ENCODE data around the gene FNIP2. TPM values are rescaled to one million over a fixed set of nuclear protein-coding genes. Genes with fewer than 3 reads are reported as not detected.

FNIP2 gene
- total RNA-seq, 1 experiment from 2014 or later = 5.2 TPM

DNA sequence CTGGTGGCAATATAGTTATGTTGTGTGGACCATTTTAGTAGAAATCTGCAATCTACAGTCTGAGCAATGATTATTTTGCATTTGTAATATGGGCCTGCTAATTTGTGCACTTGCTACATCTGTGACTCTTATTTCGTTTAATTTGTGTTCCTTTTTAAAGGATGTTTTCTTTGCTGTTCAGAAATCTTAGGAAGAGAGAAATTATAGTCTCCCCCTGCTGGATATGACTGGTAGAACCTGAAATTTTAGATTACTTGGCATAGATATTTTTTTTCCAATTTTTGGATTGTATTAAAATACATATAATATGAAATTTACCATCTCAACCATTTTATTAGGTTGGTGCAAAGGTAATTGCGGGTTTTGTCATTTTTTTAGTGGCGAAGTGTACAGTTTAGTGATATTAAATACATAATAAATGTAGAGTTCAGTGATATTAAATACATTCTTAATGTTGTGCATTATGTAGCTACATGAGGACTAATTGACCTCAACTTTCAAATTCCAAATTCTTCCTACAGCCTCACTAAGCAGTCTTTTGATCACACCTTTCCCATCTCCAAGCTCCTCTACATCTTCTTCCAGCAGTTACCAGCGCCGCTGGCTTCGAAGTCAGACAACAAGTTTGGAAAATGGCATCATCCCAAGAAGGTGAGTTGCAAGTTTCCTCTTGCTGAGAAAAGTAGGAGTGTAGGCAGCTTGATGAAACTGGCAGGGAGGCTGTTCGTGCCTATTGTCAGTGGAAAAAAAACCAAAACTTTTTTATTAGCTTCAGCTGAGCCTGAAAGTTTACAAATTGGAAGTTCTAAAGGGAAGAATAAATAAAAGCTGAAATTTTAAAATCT lies 82.2 kb downstream of the FNIP2 start:
- no peaks in the 10 kb centered on the region for H3K9me3 ChIP-seq (ENCODE audit: low read length)
- no peaks in the 10 kb centered on the region for H3K4me1 ChIP-seq (ENCODE audit: insufficient read depth, low read length)
- no peaks in the 10 kb centered on the region for H3K27me3 ChIP-seq (ENCODE audit: low read length)
- TF ChIP-seq CTCF (conservative IDR thresholded peaks at IDR 0.05; ENCODE audit: low read depth, low read length) = peak; percentile 66
- TF ChIP-seq EZH2 (IDR thresholded peaks at IDR 0.05; ENCODE audit: low read length, unreplicated experiment) = no peak
- no peak overlapping the region for H3K4me2 ChIP-seq (ENCODE audit: low read length)
- no TSS peak for BruUV-seq (replicated peaks)
- intact Hi-C loops (cut with micrococcal nuclease) = loop anchor here (1.0 to 10.0 kb wide), 3 partner anchors 40 to 534 kb away; no protein-coding TSS in a partner anchor
- no peaks in the 10 kb centered on the region for H4K20me1 ChIP-seq (ENCODE audit: low read length)
- ChIA-PET CTCF (no interaction called here), POLR2A (ENCODE audit: unreplicated experiment) (no interaction called here)
- H3K79me2 ChIP-seq (ENCODE audit: low read length) = no peaks in the 10 kb centered on the region
- no peak overlapping the region for H3K4me3 ChIP-seq (ENCODE audit: low read length)
- H3F3A ChIP-seq (ENCODE audit: low read length, unreplicated experiment) = no peaks in the 10 kb centered on the region
- no peak overlapping the region for H2AFZ ChIP-seq (ENCODE audit: low read length)
- no peaks in the 10 kb centered on the region for H3K9me2 ChIP-seq (replicated peaks; ENCODE audit: low read length)
- H3K27ac ChIP-seq (ENCODE audit: low read length) = no peak overlapping the region
- DNase-seq (peak; percentile 61), ATAC-seq (no peak)
- H3K36me3 ChIP-seq (ENCODE audit: low read depth, low read length) = no peaks in the 10 kb centered on the region
- H3K9ac ChIP-seq (ENCODE audit: low read length) = no peak overlapping the region

GRCh38 chr4:158854236-158854635 lies 85.4 kb downstream of the FNIP2 start:
- H3K4me1 ChIP-seq (ENCODE audit: insufficient read depth, low read length) = peaks cover 19% of the 10 kb centered on the region
- POLR2A ChIA-PET (ENCODE audit: unreplicated experiment) = no interaction called here

More at GRCh38 chr4:158854236-158854635, 85.4 kb downstream of the FNIP2 start:
- no peaks in the 10 kb centered on the region for H4K20me1 ChIP-seq (ENCODE audit: low read length)
- ATAC-seq (no peak), DNase-seq (no peak)
- H3K9ac ChIP-seq (ENCODE audit: low read length) = no peak overlapping the region
- H3K36me3 ChIP-seq (ENCODE audit: low read depth, low read length) = no peaks in the 10 kb centered on the region
- no peaks in the 10 kb centered on the region for H3K9me3 ChIP-seq (ENCODE audit: low read length)
- no peaks in the 10 kb centered on the region for H3F3A ChIP-seq (ENCODE audit: low read length, unreplicated experiment)
- CTCF ChIA-PET = no interaction called here
- no peaks in the 10 kb centered on the region for H3K79me2 ChIP-seq (ENCODE audit: low read length)
- no TSS peak for BruUV-seq (replicated peaks)
- no peaks in the 10 kb centered on the region for H3K9me2 ChIP-seq (replicated peaks; ENCODE audit: low read length)
- no peaks in the 10 kb centered on the region for H3K27me3 ChIP-seq (ENCODE audit: low read length)
- no peak overlapping the region for H3K27ac ChIP-seq (ENCODE audit: low read length)
- no peak for TF ChIP-seq EZH2phosphoT487 (IDR thresholded peaks at IDR 0.05; ENCODE audit: borderline replicate concordance, low read length)
- TF ChIP-seq CTCF (conservative IDR thresholded peaks at IDR 0.05; ENCODE audit: low read depth, low read length) = no peak
- TF ChIP-seq EZH2 (IDR thresholded peaks at IDR 0.05; ENCODE audit: low read length, unreplicated experiment) = no peak
- H3K4me3 ChIP-seq (ENCODE audit: low read length) = no peak overlapping the region
- H2AFZ ChIP-seq (ENCODE audit: low read length) = no peak overlapping the region
- no peak overlapping the region for H3K4me2 ChIP-seq (ENCODE audit: low read length)
- intact Hi-C loops (cut with micrococcal nuclease) = loop anchor here (10.0 kb wide), 1 partner anchor 531 kb away; no protein-coding TSS in a partner anchor

Measured in PC-3 (cell line).